Trophoblast cell (in vitro differentiated cells and primary cell): ENCODE measurements around the gene TARBP1.

Experiments
- DNase-seq, 2 donors: peaks; one replicate each; pipeline ENCODE4 v3.0.0-alpha.2; 2016
- H2AFZ ChIP-seq: 2 replicates; pipeline ENCODE4 v1.6.1; 2013; ENCODE audit warnings: low read length, moderate library complexity, mild to moderate bottlenecking; ENCODE audit not compliant: insufficient read depth, poor library complexity
- H2AK5ac ChIP-seq: 2 replicates; pipeline ENCODE4 v1.6.1; 2013; ENCODE audit warnings: mild to moderate bottlenecking, low read length
- H2BK120ac ChIP-seq: 2 replicates; pipeline ENCODE4 v1.6.1; 2013; ENCODE audit warnings: low read length, mild to moderate bottlenecking, moderate library complexity; ENCODE audit not compliant: insufficient read depth, poor library complexity
- H2BK12ac ChIP-seq: 2 replicates; pipeline ENCODE4 v1.6.1; 2013; ENCODE audit warnings: mild to moderate bottlenecking, low read length, moderate library complexity
- H2BK5ac ChIP-seq: 2 replicates; pipeline ENCODE4 v1.6.1; 2013; ENCODE audit warnings: low read length, low read depth, moderate library complexity, mild to moderate bottlenecking; ENCODE audit not compliant: poor library complexity
- H3K14ac ChIP-seq: 2 replicates; pipeline ENCODE4 v1.6.1; 2013; ENCODE audit warnings: mild to moderate bottlenecking, low read length
- H3K18ac ChIP-seq: 2 replicates; pipeline ENCODE4 v1.6.1; 2013; ENCODE audit warnings: mild to moderate bottlenecking, low read length
- H3K23ac ChIP-seq: 2 replicates; pipeline ENCODE4 v1.6.1; 2013; ENCODE audit warnings: low read length
- H3K27ac ChIP-seq: 2 replicates; pipeline ENCODE4 v1.5.1; 2013; ENCODE audit warnings: low read depth, mild to moderate bottlenecking, inconsistent platforms, low read length, moderate library complexity
- H3K27me3 ChIP-seq: 2 replicates; pipeline ENCODE4 v1.6.1; 2013; ENCODE audit warnings: inconsistent platforms, mild to moderate bottlenecking, low read length, moderate library complexity; ENCODE audit not compliant: insufficient read depth
- H3K36me3 ChIP-seq, 2 experiments: 1 replicate in 1 of 2; 2 replicates in 1 of 2; pipeline ENCODE4 v1.6.1; 2013; ENCODE audit warnings: low read length in 2 of 2, mild to moderate bottlenecking in 2 of 2, moderate library complexity in 1 of 2; ENCODE audit not compliant: insufficient read depth in 2 of 2, control insufficient read depth in 1 of 2
- H3K4ac ChIP-seq: 2 replicates; pipeline ENCODE4 v1.6.1; 2013; ENCODE audit warnings: low read depth, mild to moderate bottlenecking, low read length, moderate library complexity
- H3K4me1 ChIP-seq, 2 experiments: 1 replicate in 1 of 2; 2 replicates in 1 of 2; pipeline ENCODE4 v1.6.1; 2013; ENCODE audit warnings: low read length in 2 of 2, mild to moderate bottlenecking in 2 of 2, moderate library complexity in 1 of 2; ENCODE audit not compliant: insufficient read depth in 2 of 2, control insufficient read depth in 1 of 2
- H3K4me2 ChIP-seq: 2 replicates; pipeline ENCODE4 v1.6.1; 2013; ENCODE audit warnings: inconsistent platforms, mild to moderate bottlenecking, low read length, moderate library complexity
- H3K4me3 ChIP-seq: 2 replicates; pipeline ENCODE4 v1.5.1; 2013; ENCODE audit warnings: mild to moderate bottlenecking, low read depth, low read length, inconsistent platforms
- H3K79me1 ChIP-seq: one replicate; pipeline ENCODE4 v1.6.1; 2013; ENCODE audit warnings: low read length
- H3K79me2 ChIP-seq: 2 replicates; pipeline ENCODE4 v1.6.1; 2013; ENCODE audit warnings: low read length, mild to moderate bottlenecking; ENCODE audit not compliant: control insufficient read depth, insufficient read depth, poor library complexity
- H3K9ac ChIP-seq: 2 replicates; pipeline ENCODE4 v1.6.1; 2013; ENCODE audit warnings: mild to moderate bottlenecking, low read length
- H3K9me3 ChIP-seq: 2 replicates; pipeline ENCODE4 v1.6.1; 2013; ENCODE audit warnings: low read depth, mild to moderate bottlenecking, control low read depth, inconsistent platforms, low read length; ENCODE audit not compliant: insufficient read depth
- H4K12ac ChIP-seq: 2 replicates; pipeline ENCODE4 v1.6.1; 2013; ENCODE audit warnings: low read depth, mild to moderate bottlenecking, low read length, moderate library complexity
- H4K8ac ChIP-seq: 2 replicates; pipeline ENCODE4 v1.6.1; 2013; ENCODE audit warnings: low read depth, mild to moderate bottlenecking, low read length, moderate library complexity
- H4K91ac ChIP-seq: one replicate; pipeline ENCODE4 v1.6.1; 2013; ENCODE audit warnings: low read depth, mild to moderate bottlenecking, low read length, moderate library complexity
- WGBS: extraction: QIAGEN DNeasy Blood & Tissue Kit; methylation state at CpG from one replicate; pipeline ENCODE4 v1.1.7; 2013; ENCODE audit warnings: missing lambda C conversion rate; ENCODE audit not compliant: insufficient read length, insufficient coverage; ENCODE audit errors: extremely low coverage; 5-methylcytosine and 5-hydroxymethylcytosine counted together

Gene TARBP1

GRCh38 chr1:234398849-234399381 is 80.1 kb downstream of the TARBP1 start:
- no peaks in the 10 kb centered on the region for H3K4me1 ChIP-seq
- no peaks in the 10 kb centered on the region for H3K79me1 ChIP-seq
- no peak overlapping the region for H3K18ac ChIP-seq
- no peak overlapping the region for H4K8ac ChIP-seq
- H3K79me2 ChIP-seq, result no peaks in the 10 kb centered on the region
- no peak overlapping the region for H3K4me2 ChIP-seq
- no peak overlapping the region for H3K14ac ChIP-seq
- no peak overlapping the region for H2BK5ac ChIP-seq
- H3K9me3 ChIP-seq, result no peaks in the 10 kb centered on the region
- H2BK120ac ChIP-seq, result no peak overlapping the region
- no peak overlapping the region for H3K23ac ChIP-seq
- no peak overlapping the region for H4K12ac ChIP-seq
- no peak overlapping the region for H3K27ac ChIP-seq
- no peak overlapping the region for H3K9ac ChIP-seq
- no peak overlapping the region for H3K4ac ChIP-seq
- H2BK12ac ChIP-seq, result no peak overlapping the region
- H3K27me3 ChIP-seq, result no peaks in the 10 kb centered on the region
- H2AFZ ChIP-seq, result no peak overlapping the region
- H4K91ac ChIP-seq, result no peak overlapping the region
- no peak overlapping the region for H2AK5ac ChIP-seq
- H3K4me3 ChIP-seq, result no peak overlapping the region
- WGBS, result no CpG with 5 or more reads among the region's 8 CpGs
- DNase-seq, result peak in 1 of 2 donors; percentile 16
- no peaks in the 10 kb centered on the region for H3K36me3 ChIP-seq

- Histone ChIP-seq H2AFZ (no peak overlapping the region), H3K14ac (no peak overlapping the region), H3K79me2 (no peaks in the 10 kb centered on the region), H2AK5ac (no peak overlapping the region), H2BK120ac (no peak overlapping the region), H3K9me3 (no peaks in the 10 kb centered on the region), H3K79me1 (no peaks in the 10 kb centered on the region), H4K91ac (no peak overlapping the region), H3K4me3 (no peak overlapping the region), H3K4me1 (no peaks in the 10 kb centered on the region), H4K12ac (no peak overlapping the region), H3K18ac (no peak overlapping the region), H3K4me2 (no peak overlapping the region), H2BK5ac (no peak overlapping the region), H3K23ac (no peak overlapping the region), H3K36me3 (peaks cover 5% of the 10 kb centered on the region in 2 experiments), H3K27ac (no peak overlapping the region), H2BK12ac (no peak overlapping the region), H4K8ac (no peak overlapping the region), H3K27me3 (no peaks in the 10 kb centered on the region), H3K9ac (no peak overlapping the region), H3K4ac (no peak overlapping the region)
- DNase-seq, result no peak
- WGBS, result no CpG with 5 or more reads among the region's 5 CpGs
Measured at GRCh38 chr1:234397732-234398131, 81.2 kb downstream of the TARBP1 start.

- Histone ChIP-seq H3K4ac (no peak overlapping the region), H4K91ac (no peak overlapping the region), H3K36me3 (peaks cover 5 to 7% of the 10 kb centered on the region in 2 experiments), H2BK5ac (no peak overlapping the region), H2BK120ac (no peak overlapping the region), H2BK12ac (no peak overlapping the region), H3K9ac (no peak overlapping the region), H4K12ac (no peak overlapping the region), H3K4me3 (no peak overlapping the region), H3K79me1 (no peaks in the 10 kb centered on the region), H3K79me2 (no peaks in the 10 kb centered on the region), H3K27ac (no peak overlapping the region), H4K8ac (no peak overlapping the region), H2AK5ac (no peak overlapping the region), H3K4me1 (no peaks in the 10 kb centered on the region), H3K14ac (no peak overlapping the region), H3K9me3 (no peaks in the 10 kb centered on the region), H3K4me2 (no peak overlapping the region), H3K18ac (no peak overlapping the region), H3K23ac (no peak overlapping the region), H2AFZ (no peak overlapping the region), H3K27me3 (no peaks in the 10 kb centered on the region)
- WGBS, result no CpG with 5 or more reads among the region's 6 CpGs
- DNase-seq, result no peak
Measured at GRCh38 chr1:234396871-234397270, 82.1 kb downstream of the TARBP1 start.

DNA sequence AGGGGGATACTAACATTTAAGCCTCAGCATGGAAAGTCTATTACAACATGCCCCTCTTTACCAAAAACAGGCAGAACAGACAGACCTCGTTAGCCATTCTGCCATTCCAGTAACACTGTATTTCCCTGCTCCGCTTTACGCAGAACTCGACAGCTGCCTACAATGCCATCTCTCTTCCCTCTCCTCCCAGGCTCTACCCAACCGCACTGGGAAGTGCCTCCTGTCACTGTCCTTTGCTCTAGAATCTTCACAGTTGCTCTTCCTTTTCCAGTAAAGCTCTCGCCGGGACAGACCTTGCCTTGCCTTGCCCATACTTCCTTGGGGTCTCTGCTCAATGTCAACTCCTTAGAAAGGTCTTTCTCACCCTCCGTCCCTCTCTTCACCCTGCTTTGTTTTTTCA is 82.9 kb downstream of the TARBP1 start:
- Histone ChIP-seq H4K12ac (no peak overlapping the region), H3K27me3 (no peaks in the 10 kb centered on the region), H2BK12ac (no peak overlapping the region), H2AK5ac (no peak overlapping the region), H3K36me3 (peaks cover 6 to 9% of the 10 kb centered on the region in 2 experiments), H3K27ac (no peak overlapping the region), H3K9me3 (no peaks in the 10 kb centered on the region), H3K79me2 (no peaks in the 10 kb centered on the region), H3K4me3 (no peak overlapping the region), H2BK120ac (no peak overlapping the region), H4K8ac (no peak overlapping the region), H3K14ac (no peak overlapping the region), H3K23ac (no peak overlapping the region), H3K9ac (no peak overlapping the region), H2AFZ (no peak overlapping the region), H3K18ac (no peak overlapping the region), H2BK5ac (no peak overlapping the region), H3K4ac (no peak overlapping the region), H3K79me1 (no peaks in the 10 kb centered on the region), H3K4me2 (no peak overlapping the region), H4K91ac (no peak overlapping the region), H3K4me1 (no peaks in the 10 kb centered on the region)
- no peak for DNase-seq
- no CpG with 5 or more reads among the region's 8 CpGs for WGBS
